Mesothelial cell of epicardium (in vitro differentiated cells): ENCODE results near the gene PRKAR1B. TPM values are rescaled to one million over a fixed set of nuclear protein-coding genes. Genes with fewer than 3 reads are reported as not detected.
"Not testable (repeated sequence)": the region's sequence is repeated elsewhere in the genome, so short reads cannot be mapped to it uniquely, and the experiment has no call there.

Source experiments
- DNase-seq, 2 experiments: peaks; one replicate each; pipeline ENCODE4 v3.0.0; 2021; ENCODE audit warnings: low spot score in 2 of 2; ENCODE audit not compliant: unreplicated experiment in 2 of 2
- H3K27ac Mint-ChIP-seq: 2 replicates; pipeline ENCODE4 v1.8.0; 2021; ENCODE audit warnings: mixed read lengths
- H3K27me3 Mint-ChIP-seq: 2 replicates; pipeline ENCODE4 v1.8.0; 2021; ENCODE audit warnings: low read depth, mixed read lengths
- H3K36me3 Mint-ChIP-seq: 2 replicates; pipeline ENCODE4 v1.8.0; 2021; ENCODE audit warnings: mixed read lengths
- H3K4me1 Mint-ChIP-seq: 2 replicates; pipeline ENCODE4 v1.8.0; 2021; ENCODE audit warnings: mixed read lengths
- H3K4me3 Mint-ChIP-seq: 2 replicates; pipeline ENCODE4 v1.8.0; 2021; ENCODE audit warnings: mild to moderate bottlenecking, moderate library complexity, mixed read lengths
- H3K9me3 Mint-ChIP-seq: 2 replicates; pipeline ENCODE4 v1.8.0; 2021; ENCODE audit warnings: mixed read lengths
- total RNA-seq: library from RNA; stranded (reverse); gene quantifications from 3 replicates; pipeline ENCODE4 v1.2.1, GENCODE V29; 2021
- TF ChIP-seq, protein P1 (sequence below): fragments of 200-600 bp; sonication (generic); IDR thresholded peaks from one replicate; pipeline ENCODE4 v1.5.0; 2021; ENCODE audit warnings: antibody characterized with exemption; ENCODE audit not compliant: unreplicated experiment

Gene PRKAR1B
- total RNA-seq, 1 donor from 2014 or later: 50.6 TPM

DNA sequence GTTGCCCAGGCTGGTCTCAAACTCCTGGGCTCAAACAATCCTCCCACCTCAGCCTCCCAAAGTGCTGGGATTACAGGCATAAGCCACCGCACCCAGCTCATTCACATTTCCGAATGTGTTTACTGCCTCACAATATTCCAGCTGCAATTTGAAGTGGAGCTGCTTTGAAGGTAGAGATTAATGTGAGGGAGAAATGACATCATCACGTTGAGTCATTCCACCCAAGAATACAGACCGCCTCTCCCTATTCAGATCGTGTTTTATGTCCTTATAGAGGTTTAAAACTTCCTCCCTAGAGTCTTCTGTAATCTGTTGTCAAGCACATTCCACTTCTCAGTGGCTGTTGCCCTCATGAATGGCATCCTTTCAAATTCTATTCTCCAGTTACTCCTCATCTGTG lies 107.0 kb downstream of the PRKAR1B start:
- H3K36me3 Mint-ChIP-seq: peaks cover 46% of the 10 kb centered on the region
- no peak for DNase-seq
- H3K9me3 Mint-ChIP-seq: peaks cover 32% of the 10 kb centered on the region
- no peak overlapping the region for H3K4me3 Mint-ChIP-seq
- H3K4me1 Mint-ChIP-seq: peaks cover 8% of the 10 kb centered on the region
- no peaks in the 10 kb centered on the region for H3K27me3 Mint-ChIP-seq
- TF ChIP-seq, protein P1, sequence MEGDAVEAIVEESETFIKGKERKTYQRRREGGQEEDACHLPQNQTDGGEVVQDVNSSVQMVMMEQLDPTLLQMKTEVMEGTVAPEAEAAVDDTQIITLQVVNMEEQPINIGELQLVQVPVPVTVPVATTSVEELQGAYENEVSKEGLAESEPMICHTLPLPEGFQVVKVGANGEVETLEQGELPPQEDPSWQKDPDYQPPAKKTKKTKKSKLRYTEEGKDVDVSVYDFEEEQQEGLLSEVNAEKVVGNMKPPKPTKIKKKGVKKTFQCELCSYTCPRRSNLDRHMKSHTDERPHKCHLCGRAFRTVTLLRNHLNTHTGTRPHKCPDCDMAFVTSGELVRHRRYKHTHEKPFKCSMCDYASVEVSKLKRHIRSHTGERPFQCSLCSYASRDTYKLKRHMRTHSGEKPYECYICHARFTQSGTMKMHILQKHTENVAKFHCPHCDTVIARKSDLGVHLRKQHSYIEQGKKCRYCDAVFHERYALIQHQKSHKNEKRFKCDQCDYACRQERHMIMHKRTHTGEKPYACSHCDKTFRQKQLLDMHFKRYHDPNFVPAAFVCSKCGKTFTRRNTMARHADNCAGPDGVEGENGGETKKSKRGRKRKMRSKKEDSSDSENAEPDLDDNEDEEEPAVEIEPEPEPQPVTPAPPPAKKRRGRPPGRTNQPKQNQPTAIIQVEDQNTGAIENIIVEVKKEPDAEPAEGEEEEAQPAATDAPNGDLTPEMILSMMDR: no peak
- H3K27ac Mint-ChIP-seq: no peak overlapping the region

DNA sequence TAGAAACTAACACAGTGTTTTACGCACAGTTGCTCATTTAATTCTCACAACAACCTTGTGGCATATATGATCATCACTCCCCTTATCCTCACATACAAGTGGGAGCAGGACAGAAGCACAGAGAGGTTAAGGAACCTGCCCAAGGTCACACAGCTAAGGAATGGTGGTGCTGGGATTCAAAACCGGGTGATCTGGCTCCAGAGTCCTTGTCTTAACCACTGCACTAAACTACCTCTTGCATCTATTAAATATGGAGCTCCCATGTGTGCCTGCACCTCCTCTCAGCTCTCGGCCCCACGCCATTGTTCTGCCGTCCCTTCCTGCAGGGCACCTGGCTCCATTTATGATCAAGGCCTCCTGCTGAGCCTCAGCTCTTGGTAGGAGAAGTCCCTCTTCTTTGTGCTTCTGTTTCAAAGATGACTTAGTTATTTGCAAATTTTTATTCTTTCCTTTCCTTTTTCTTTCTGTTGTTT lies 107.7 kb downstream of the PRKAR1B start:
- no peak overlapping the region for H3K27ac Mint-ChIP-seq
- DNase-seq: no peak
- peaks cover 26% of the 10 kb centered on the region for H3K9me3 Mint-ChIP-seq
- H3K27me3 Mint-ChIP-seq: no peaks in the 10 kb centered on the region
- H3K4me3 Mint-ChIP-seq: no peak overlapping the region
- H3K4me1 Mint-ChIP-seq: peaks cover 8% of the 10 kb centered on the region
- peaks cover 39% of the 10 kb centered on the region for H3K36me3 Mint-ChIP-seq
- TF ChIP-seq, protein P1: no peak

DNA sequence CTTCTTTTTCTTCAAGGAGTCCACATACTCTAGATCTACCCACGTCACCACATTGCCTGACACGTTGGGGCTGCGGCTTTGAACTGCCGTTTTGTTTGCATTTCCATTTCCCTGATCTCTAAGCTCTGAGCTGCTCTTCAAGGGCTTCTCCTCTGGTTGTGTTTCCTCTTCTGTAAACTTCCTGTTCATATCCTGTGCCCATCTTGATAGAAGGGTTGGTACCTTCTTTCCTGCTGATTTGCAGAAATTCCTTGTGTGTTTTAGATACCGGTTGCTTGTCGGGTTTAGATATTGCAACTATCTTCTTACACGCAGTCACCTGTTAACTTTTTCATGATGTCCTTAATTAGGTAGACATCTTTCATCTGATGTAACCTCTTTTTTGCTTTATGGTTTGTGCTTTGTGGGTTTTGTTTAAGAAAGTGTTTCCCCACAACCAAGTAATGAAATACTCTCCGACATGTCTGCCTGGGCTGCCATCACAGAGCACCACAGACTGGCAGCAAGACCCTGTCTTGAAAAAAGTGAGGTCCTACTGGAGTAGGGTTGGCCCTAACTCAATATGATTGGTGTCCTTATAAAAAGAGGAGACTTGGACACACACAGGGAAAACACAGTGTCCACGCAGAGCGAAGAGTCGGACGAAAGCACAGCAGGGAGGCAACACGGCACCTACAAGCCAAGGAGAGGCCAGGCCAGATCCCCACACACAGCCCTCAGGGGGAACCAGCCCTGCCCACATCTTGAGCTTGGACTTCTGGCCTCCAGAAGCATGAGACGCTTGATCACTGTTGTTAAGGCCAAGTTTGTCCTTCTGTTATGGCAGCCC lies 108.3 kb downstream of the PRKAR1B start:
- Mint-ChIP-seq H3K27ac (peak overlapping the region; percentile 21), H3K27me3 (no peaks in the 10 kb centered on the region), H3K36me3 (peaks cover 38% of the 10 kb centered on the region), H3K4me1 (peaks cover 8% of the 10 kb centered on the region), H3K4me3 (no peak overlapping the region), H3K9me3 (peaks cover 24% of the 10 kb centered on the region)
- DNase-seq: no peak
- TF ChIP-seq, protein P1: no peak

DNA sequence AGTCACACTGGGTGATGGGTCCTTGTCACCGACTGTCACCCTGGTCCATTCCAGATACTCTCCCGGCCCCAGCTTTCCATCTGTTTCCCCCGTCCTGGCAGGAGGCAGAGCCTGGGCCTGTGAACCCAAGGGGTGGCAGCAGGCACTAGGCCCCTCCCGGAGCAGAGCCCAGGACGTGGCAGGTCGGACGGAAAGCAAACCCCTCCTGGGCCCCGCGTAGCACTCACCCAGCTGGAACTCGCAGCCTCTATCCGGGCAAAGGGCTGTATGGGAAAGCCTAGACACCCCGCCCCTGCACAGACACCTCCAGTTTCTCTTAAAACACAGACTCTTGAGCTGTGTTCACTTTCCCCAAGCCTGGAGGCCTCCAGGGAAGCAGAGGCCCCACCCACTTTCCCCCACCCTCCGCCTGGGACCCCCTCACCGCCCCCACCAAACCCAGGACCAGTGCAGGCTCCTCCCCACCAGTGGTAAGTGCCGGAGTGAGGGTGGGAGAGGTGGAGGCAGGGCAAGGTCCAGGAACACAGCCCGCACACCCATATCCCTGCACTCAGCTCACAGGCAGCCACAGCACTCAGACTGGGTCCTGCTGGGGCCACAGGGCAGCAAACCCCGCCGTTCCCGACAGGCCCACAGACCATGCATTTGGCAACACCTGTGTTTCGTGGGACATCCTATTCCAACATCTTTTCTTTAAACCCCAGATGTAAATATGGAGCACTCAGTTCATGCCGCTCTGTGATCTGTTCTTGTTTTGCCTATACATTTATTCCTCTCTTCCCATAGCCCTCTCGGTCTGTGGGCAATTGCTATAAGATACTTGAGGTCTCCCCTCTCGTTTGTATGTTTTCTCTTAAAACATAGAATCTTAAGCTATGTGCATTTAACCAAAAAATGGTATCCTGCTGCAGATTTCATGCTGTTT lies 109.2 kb downstream of the PRKAR1B start:
- Mint-ChIP-seq H3K36me3 (peaks cover 32% of the 10 kb centered on the region), H3K27ac (no peak overlapping the region), H3K4me1 (peaks cover 8% of the 10 kb centered on the region), H3K9me3 (peaks cover 18% of the 10 kb centered on the region), H3K4me3 (no peak overlapping the region), H3K27me3 (no peaks in the 10 kb centered on the region)
- TF ChIP-seq, protein P1: no peak
- no peak for DNase-seq

DNA sequence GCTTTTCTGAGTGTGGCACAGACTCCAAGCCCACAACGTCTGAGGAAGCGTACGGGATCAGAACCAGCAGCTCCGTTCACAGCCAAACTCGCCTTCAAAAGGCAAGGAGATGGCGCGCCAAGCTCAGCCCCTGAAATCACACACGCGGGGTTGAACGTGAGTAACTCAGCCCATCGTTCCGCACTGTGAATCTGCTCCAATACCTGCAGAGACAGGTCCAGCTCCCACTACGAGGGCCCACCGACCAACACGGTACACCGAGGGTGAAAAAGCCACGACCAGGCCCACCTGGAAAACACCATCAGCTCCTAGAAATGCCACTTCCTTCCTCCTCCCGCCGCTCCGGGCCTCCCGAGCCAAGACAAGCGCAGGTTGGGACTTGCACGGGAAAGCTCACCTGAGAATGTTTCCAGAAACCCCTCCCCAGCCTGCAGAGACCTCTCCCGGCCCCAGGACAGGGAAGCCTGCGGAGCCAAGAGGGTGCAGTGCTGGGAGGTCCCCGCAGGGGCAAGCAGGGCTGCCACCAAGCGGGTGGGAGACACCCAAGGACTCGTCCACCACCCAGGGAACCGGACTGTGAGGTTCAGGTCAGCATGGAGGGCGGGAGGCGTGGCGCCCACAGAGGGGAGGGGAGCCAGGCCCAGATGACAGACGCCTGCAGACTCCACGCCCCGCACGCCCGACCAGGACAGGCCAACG lies 113.5 kb downstream of the PRKAR1B start:
- H3K27me3 Mint-ChIP-seq: no peaks in the 10 kb centered on the region
- H3K4me1 Mint-ChIP-seq: peaks cover 13% of the 10 kb centered on the region
- no peak for DNase-seq
- TF ChIP-seq, protein P1: no peak
- H3K9me3 Mint-ChIP-seq: peaks cover 5% of the 10 kb centered on the region
- peaks cover 8% of the 10 kb centered on the region for H3K36me3 Mint-ChIP-seq
- H3K27ac Mint-ChIP-seq: peak overlapping the region; percentile 64
- peak overlapping the region; percentile 22 for H3K4me3 Mint-ChIP-seq

DNA sequence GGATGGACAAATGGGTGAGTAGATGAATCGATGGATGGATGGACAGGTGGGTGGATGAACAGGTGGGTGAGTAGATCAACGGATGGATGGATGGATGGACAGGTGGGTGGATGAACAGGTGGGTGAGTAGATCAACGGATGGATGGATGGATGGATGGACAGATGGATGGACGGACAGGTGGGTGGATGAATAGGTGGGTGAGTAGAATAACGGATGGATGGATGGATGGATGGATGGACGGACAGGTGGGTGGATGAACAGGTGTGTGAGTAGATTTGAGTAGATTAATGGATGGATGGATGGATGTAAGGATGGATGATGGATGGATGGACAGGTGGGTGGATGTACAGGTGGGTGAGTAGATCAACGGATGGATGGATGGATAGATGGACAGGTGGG lies 115.2 kb downstream of the PRKAR1B start:
- not testable (repeated sequence) for H3K4me3 Mint-ChIP-seq, DNase-seq, H3K27ac Mint-ChIP-seq, H3K27me3 Mint-ChIP-seq, H3K36me3 Mint-ChIP-seq, H3K9me3 Mint-ChIP-seq
- peaks cover 15% of the 10 kb centered on the region for H3K4me1 Mint-ChIP-seq
